H1 (cell line): ENCODE data around the gene HIPK1.

Source experiments
- CEBPB ChIP-seq: IDR thresholded peaks from 2 replicates; pipeline ENCODE4 v1.6.1; 2012; ENCODE audit warnings: low read depth, low read length
- CHD2 ChIP-seq: IDR thresholded peaks from 2 replicates; pipeline ENCODE4 v1.6.1; 2012; ENCODE audit warnings: low read length, improper control_type of control experiment
- CTCF ChIP-seq, 3 experiments: IDR thresholded peaks; 1 replicate in 2 of 3; 2 replicates in 1 of 3; pipeline versions ENCODE4 v1.5.1 to v1.6.1; 2011; ENCODE audit warnings: low read length in 3 of 3, mild to moderate bottlenecking in 3 of 3, inconsistent platforms in 2 of 3, low read depth in 1 of 3, moderate library complexity in 1 of 3; ENCODE audit not compliant: insufficient read depth in 1 of 3; ENCODE audit errors: control extremely low read depth in 1 of 3
- EP300 ChIP-seq, 2 experiments: IDR thresholded peaks; 1 replicate in 1 of 2; 2 replicates in 1 of 2; pipeline ENCODE4 v1.6.1; 2011 to 2012; ENCODE audit warnings: low read depth in 2 of 2, low read length in 2 of 2, mild to moderate bottlenecking in 2 of 2, borderline replicate concordance in 1 of 2, inconsistent platforms in 1 of 2, moderate library complexity in 1 of 2
- JUND ChIP-seq: IDR thresholded peaks from 2 replicates; pipeline ENCODE4 v1.6.1; 2011; ENCODE audit warnings: mild to moderate bottlenecking, improper control_type of control experiment, low read length
- RNF2 ChIP-seq: fragments of 200-900, 300-1000 bp; sonication (generic); IDR thresholded peaks from 2 replicates; pipeline ENCODE4 v1.7.1; 2016; ENCODE audit warnings: borderline replicate concordance, low read depth, mild to moderate bottlenecking, antibody characterized with exemption, low read length; ENCODE audit not compliant: poor library complexity, severe bottlenecking; ENCODE audit errors: missing control alignments
- SIX5 ChIP-seq: IDR thresholded peaks from 2 replicates; pipeline ENCODE4 v1.6.1; 2011; ENCODE audit warnings: mild to moderate bottlenecking, low read depth, low read length
- TCF12 ChIP-seq: IDR thresholded peaks from 2 replicates; pipeline ENCODE4 v1.6.1; 2011; ENCODE audit warnings: low read depth, mild to moderate bottlenecking, low read length

GRCh38 chr1:114003431-114003830 is 74.3 kb downstream of the HIPK1 start:
- TF ChIP-seq CEBPB (no peak), EP300 (IDR thresholded peaks at IDR 0.05; ENCODE audit: borderline replicate concordance in 1 of 2, low read depth in 2 of 2, low read length in 2 of 2) (no peak), CTCF (IDR thresholded peaks at IDR 0.05; ENCODE audit: control extremely low read depth in 1 of 3, insufficient read depth in 1 of 3, low read depth in 1 of 3, low read length in 3 of 3) (no peak), SIX5 (no peak), CHD2 (no peak), JUND (no peak), TCF12 (no peak), RNF2 (no peak)
